ENCODE results near the gene KLF11. TPM values are rescaled to one million over a fixed set of nuclear protein-coding genes. Genes with fewer than 3 reads are reported as not detected.

Gene KLF11
- total and polyA plus RNA-seq, 9 of the 15 experiments (the other 6 are each of a cell fraction or from before 2014, with no cell fraction given) = 2.1 to 13.4 (median 6.5) TPM

GRCh38 chr2:10033251-10034006, 9.9 kb upstream of the KLF11 start (continued):
- no peak for TF ChIP-seq ZNF609 (CRISPR knock-in tag; IDR thresholded peaks at IDR 0.05; ENCODE audit: borderline replicate concordance)
- peak; percentile 64; the same call in 1 of the 2 replicates for TF ChIP-seq USF1 (CRISPR knock-in tag; IDR thresholded peaks at IDR 0.05)
- no peak for TF ChIP-seq ARID3B (CRISPR knock-in tag; IDR thresholded peaks at IDR 0.05; ENCODE audit: borderline replicate concordance)
- 0 out of 2 replicates have a peak, but pooled peaks have one; percentile 23 for TF ChIP-seq EGR1 (conservative IDR thresholded peaks at IDR 0.05)
- TF ChIP-seq E2F8 (IDR thresholded peaks at IDR 0.05; ENCODE audit: low read depth, partially characterized antibody) = no peak
- TF ChIP-seq MCM3 (IDR thresholded peaks at IDR 0.05) = no peak
- no peak for TF ChIP-seq SUPT5H (IDR thresholded peaks at IDR 0.05)
- TF ChIP-seq GABPA (tag; conservative IDR thresholded peaks at IDR 0.05; ENCODE audit: low read depth) = no peak
- no peak for TF ChIP-seq ILK (tag; IDR thresholded peaks at IDR 0.05; ENCODE audit: borderline replicate concordance, low read depth)
- TF ChIP-seq ZBTB11 (CRISPR knock-in tag; IDR thresholded peaks at IDR 0.05) = 0 out of 6 replicates have a peak, but pooled peaks of 1 of the 3 experiments have one; percentile 12
- no peak for TF ChIP-seq TGIF2 (CRISPR knock-in tag; IDR thresholded peaks at IDR 0.05)
- TF ChIP-seq ZBTB8A (IDR thresholded peaks at IDR 0.05; ENCODE audit: partially characterized antibody) = no peak
